K562 (cell line): ENCODE measurements around the gene LCE1A. TPM values are rescaled to one million over a fixed set of nuclear protein-coding genes. Genes with fewer than 3 reads are reported as not detected.

ENCODE experiments used
- ATAC-seq: fragments of 200-7000 bp; cut with Tn5 transposase; 3 replicates; pipeline ENCODE4 v1.9.1; 2020; ENCODE audit warnings: moderate library complexity
- BruUV-seq: library from RNA; stranded (reverse); fragments of 400-500 nt; replicated peaks from 2 replicates; lab custom pipeline; 2021; lab: Mats Ljungman, UMichigan
- CTCF ChIA-PET: fragments of 300-600 bp; formaldehyde crosslinking; extraction: SDS; loops from one replicate; lab custom pipeline; 2021; ENCODE audit warnings: low intra/inter-chr PET ratio; lab: Yijun Ruan, JAX
- POLR2A ChIA-PET: fragments of 300-600, 350-650 bp; sonication (Branson Sonifier 250); formaldehyde crosslinking; extraction: SDS; loops from one replicate; lab custom pipeline; 2021; ENCODE audit warnings: antibody characterized with exemption, inconsistent platforms; lab: Yijun Ruan, JAX
- DNase-seq, 4 experiments: peaks; one replicate each; pipeline versions ENCODE4 v3.0.0 to v3.0.0-alpha.2; 2011 to 2018; ENCODE audit warnings: low spot score in 3 of 4, mixed read lengths in 3 of 4; ENCODE audit errors: extremely low read depth in 1 of 4
- FAIRE-seq: peaks from 2 replicates; lab custom pipeline; 2011; peaks lifted over from hg19 to GRCh38; lab: Jason Lieb, UNC
- H2AFZ ChIP-seq: 2 replicates; pipeline ENCODE4 v1.6.0; 2011; ENCODE audit warnings: low read depth, low read length, control low read depth, inconsistent platforms
- H3K27ac ChIP-seq: fragments of 200-600 bp; 3 replicates; pipeline ENCODE4 v1.8.0; 2011; ENCODE audit warnings: low read depth, mild to moderate bottlenecking, control low read depth, inconsistent platforms, low read length, moderate library complexity, mixed read lengths; ENCODE audit errors: extremely low read depth
- H3K27me3 ChIP-seq, 2 experiments: fragments of 300-600 bp in 1 of 2; 2 replicates in 1 of 2; 3 replicates in 1 of 2; pipeline versions ENCODE4 v1.6.0 to v1.8.0; 2011; ENCODE audit warnings: inconsistent platforms in 2 of 2, low read length in 2 of 2, mild to moderate bottlenecking in 1 of 2, mixed read lengths in 1 of 2, moderate library complexity in 1 of 2; ENCODE audit not compliant: control insufficient read depth in 2 of 2, insufficient read depth in 2 of 2
- H3K36me3 ChIP-seq: fragments of 300-600 bp; 3 replicates; pipeline ENCODE4 v1.8.0; 2011; ENCODE audit warnings: mild to moderate bottlenecking, low read length, inconsistent platforms; ENCODE audit not compliant: control insufficient read depth, insufficient read depth
- H3K4me1 ChIP-seq, 2 experiments: fragments of 200-600 bp in 1 of 2; replicated peaks in 1 of 2; 2 replicates in 1 of 2; 3 replicates in 1 of 2; pipeline versions ENCODE4 v1.5.1 to v1.8.0; 2011; ENCODE audit warnings: inconsistent platforms in 2 of 2, low read length in 2 of 2, mild to moderate bottlenecking in 1 of 2, mixed read lengths in 1 of 2, moderate library complexity in 1 of 2; ENCODE audit not compliant: control insufficient read depth in 2 of 2, insufficient read depth in 2 of 2
- H3K4me2 ChIP-seq: 2 replicates; pipeline ENCODE4 v1.6.1; 2011; ENCODE audit warnings: low read length, control low read depth, inconsistent platforms, mixed read lengths; ENCODE audit not compliant: insufficient read depth
- H3K4me3 ChIP-seq: fragments of 200-600 bp; sonication (generic), shearing (Covaris generic); 2 replicates; pipeline ENCODE4 v1.5.1; 2016; ENCODE audit warnings: control low read depth, inconsistent platforms
- H3K79me2 ChIP-seq: fragments of 200-600 bp; 3 replicates; pipeline ENCODE4 v1.8.0; 2011; ENCODE audit warnings: low read length, inconsistent platforms; ENCODE audit not compliant: control insufficient read depth, insufficient read depth
- H3K9ac ChIP-seq, 2 experiments: 2 replicates each; pipeline versions ENCODE4 v1.6.0 to v1.6.1; 2011; ENCODE audit warnings: low read depth in 2 of 2, low read length in 2 of 2, control low read depth in 1 of 2, inconsistent platforms in 1 of 2, mild to moderate bottlenecking in 1 of 2, mixed read lengths in 1 of 2; ENCODE audit not compliant: insufficient read depth in 1 of 2
- H3K9me1 ChIP-seq: one replicate; pipeline ENCODE4 v1.6.0; 2011; ENCODE audit warnings: inconsistent platforms, mild to moderate bottlenecking, low read length, moderate library complexity; ENCODE audit not compliant: control insufficient read depth, insufficient read depth
- H3K9me3 ChIP-seq: replicated peaks from 2 replicates; pipeline ENCODE4 v1.5.1; 2011; ENCODE audit warnings: low read depth, low read length, inconsistent platforms; ENCODE audit not compliant: control insufficient read depth, insufficient read depth
- H4K20me1 ChIP-seq: replicated peaks from 2 replicates; pipeline ENCODE4 v1.6.1; 2011; ENCODE audit warnings: low read length, inconsistent platforms, mixed read lengths; ENCODE audit not compliant: control insufficient read depth, insufficient read depth
- ARHGAP35 ChIP-seq: fragments of 450-650 bp; IDR thresholded peaks from 2 replicates; pipeline ENCODE4 v1.6.1; 2018; ENCODE audit not compliant: partially characterized antibody
- CREB3 ChIP-seq: fragments of 450-650 bp; conservative IDR thresholded peaks from 2 replicates; pipeline ENCODE4 v1.6.1; 2016; ENCODE audit warnings: missing genetic modification characterization, low read depth, mild to moderate bottlenecking, missing compliant biosample characterization, moderate library complexity
- KAT7 ChIP-seq: sonication (generic); formaldehyde crosslinking; IDR thresholded peaks from 2 replicates; pipeline ENCODE4 v1.8.0; 2022; ENCODE audit warnings: missing genetic modification reagents, mild to moderate bottlenecking, borderline replicate concordance
- KLF16 ChIP-seq: IDR thresholded peaks from 2 replicates; pipeline ENCODE4 v1.6.1; 2016; ENCODE audit warnings: antibody characterized with exemption
- POLR2B ChIP-seq: fragments of 450-650 bp; IDR thresholded peaks from 2 replicates; pipeline ENCODE4 v1.6.1; 2018; ENCODE audit warnings: low read depth; ENCODE audit not compliant: partially characterized antibody
- PTRF ChIP-seq: fragments of 450-650 bp; IDR thresholded peaks from 2 replicates; pipeline ENCODE4 v1.6.1; 2016; ENCODE audit warnings: mild to moderate bottlenecking, missing genetic modification characterization, missing compliant biosample characterization
- PYGO2 ChIP-seq: fragments of 450-650 bp; IDR thresholded peaks from 2 replicates; pipeline ENCODE4 v1.6.1; 2016; ENCODE audit warnings: mild to moderate bottlenecking, missing genetic modification characterization, moderate library complexity, missing compliant biosample characterization
- SMC3 ChIP-seq: conservative IDR thresholded peaks from 2 replicates; pipeline ENCODE4 v1.6.1; 2011; ENCODE audit warnings: low read depth, low read length, improper control_type of control experiment; ENCODE audit not compliant: insufficient read depth
- SNIP1 ChIP-seq: fragments of 450-650 bp; IDR thresholded peaks from 2 replicates; pipeline ENCODE4 v1.7.1; 2017; ENCODE audit warnings: low read depth, mild to moderate bottlenecking
- TAF15 ChIP-seq: fragments of 200-400 bp; formaldehyde crosslinking; IDR thresholded peaks from 2 replicates; pipeline ENCODE4 v1.6.1; 2017; ENCODE audit warnings: mild to moderate bottlenecking, low read depth, low read length, moderate library complexity
- ZKSCAN1 ChIP-seq: fragments of 150-350 bp; IDR thresholded peaks from 2 replicates; pipeline ENCODE4 v1.6.1; 2016; ENCODE audit warnings: low read depth, low read length
- WGBS: fragments of 100-300 bp; shearing (Covaris generic); methylation state at CpG from one replicate; pipeline ENCODE4 v1.1.6; 2016; ENCODE audit warnings: low coverage, mixed read lengths; ENCODE audit not compliant: insufficient coverage; ENCODE audit errors: missing lambda C conversion rate; 5-methylcytosine and 5-hydroxymethylcytosine counted together
- in situ Hi-C: fragments of 300-500 bp; cut with MboI; formaldehyde crosslinking; loops from 4 replicates; pipeline ENCODE4 v1.15.0; 2018; ENCODE audit warnings: inconsistent platforms, mixed read lengths
- intact Hi-C: fragments of 100-400 bp; cut with micrococcal nuclease; formaldehyde crosslinking; loops from 2 replicates; pipeline ENCODE4 v1.14.2; 2022
- polyA plus RNA-seq, 8 experiments: library from polyadenylated mRNA; depleted of rRNA in 4 of 8; stranded (reverse) in 5 of 8; unstranded in 3 of 8; fragments of >200 nt; fragmentation: Nextera tagmentation in 2 of 8; fragmentation: Illumina TruSeq in 1 of 8; extraction: Ambion mirVana in 2 of 8; extraction: Trizol in 1 of 8; gene quantifications; 2 replicates each; pipeline versions ENCODE4 v1.2.1 to v1.2.3, GENCODE V29; 2011 to 2014; ENCODE audit warnings: inconsistent platforms in 1 of 8, missing spikeins in 1 of 8
- total RNA-seq, 7 experiments: library from RNA; depleted of rRNA in 6 of 7; stranded (reverse); fragments of >200 nt in 6 of 7; fragmentation: Illumina TruSeq in 2 of 7; extraction: Trizol in 2 of 7; gene quantifications; 2 replicates each; pipeline versions ENCODE4 v1.2.1 to v1.2.3, GENCODE V29; 2011 to 2021; ENCODE audit warnings: low replicate concordance in 1 of 7

The LCE1A gene
- total and polyA plus RNA-seq, 9 of the 15 experiments (the other 6 are each of a cell fraction or from before 2014, with no cell fraction given): not detected

GRCh38 chr1:152811671-152812070 lies 15.6 kb upstream of the LCE1A start, which contains the start of gene LCE1B:
Gene LCE1B, plus strand, starts transcription at chr1:152811971. Its CDS starts 476 bp downstream, at chr1:152812447.
- no TSS peak for BruUV-seq
- intact Hi-C loops (no loop called here), in situ Hi-C loops (no loop called here)
- FAIRE-seq (no peak), ATAC-seq (no peak), DNase-seq (no peak)
- Histone ChIP-seq H3K27me3 (no peaks in the 10 kb centered on the region), H3K79me2 (no peaks in the 10 kb centered on the region), H2AFZ (no peak within 1 kb of the TSS), H3K9ac (no peak within 1 kb of the TSS), H4K20me1 (no peaks in the 10 kb centered on the region), H3K9me1 (no peaks in the 10 kb centered on the region), H3K4me1 (no peaks in the 10 kb centered on the region), H3K27ac (no peak within 1 kb of the TSS), H3K4me2 (no peak within 1 kb of the TSS), H3K4me3 (no peak within 1 kb of the TSS), H3K9me3 (no peaks in the 10 kb centered on the region), H3K36me3 (no peaks in the 10 kb centered on the region)
- POLR2A ChIA-PET: no interaction called here
- TF ChIP-seq PTRF (no peak), KAT7 (CRISPR knock-in tag) (no peak), TAF15 (no peak), POLR2B (no peak), SMC3 (no peak), CREB3 (tag) (no peak), KLF16 (no peak), SNIP1 (no peak), PYGO2 (tag) (no peak), ARHGAP35 (no peak), ZKSCAN1 (no peak)
- WGBS: 0% methylated on average over 2 of the region's 2 CpGs
- CTCF ChIA-PET: no interaction called here
